Transverse colon (tissue), 3 donors: ENCODE measurements around the gene SLA2.

Experiments used
- CTCF ChIP-seq, 5 experiments: fragments of 200-600 bp in 3 of 5; fragments of 450-650 bp in 2 of 5; sonication (generic) in 3 of 5; IDR thresholded peaks; 1 replicate in 2 of 5; 2 replicates in 3 of 5; pipeline ENCODE4 v1.5.1; 2016 to 2017; ENCODE audit warnings: antibody characterized with exemption in 5 of 5, inconsistent platforms in 3 of 5, mild to moderate bottlenecking in 2 of 5, moderate library complexity in 1 of 5
- EP300 ChIP-seq: sonication (generic); formaldehyde crosslinking; IDR thresholded peaks from one replicate; pipeline ENCODE4 v1.6.1; 2017; ENCODE audit warnings: antibody characterized with exemption, low read depth
- POLR2A ChIP-seq: fragments of 450-650 bp; IDR thresholded peaks from one replicate; pipeline ENCODE4 v1.6.1; 2016; ENCODE audit warnings: antibody characterized with exemption, mild to moderate bottlenecking, moderate library complexity

- TF ChIP-seq CTCF (IDR thresholded peaks at IDR 0.05): no peak
- no peak for TF ChIP-seq POLR2A
- TF ChIP-seq EP300: no peak
Observed at GRCh38 chr20:36628076-36628475, 17.9 kb downstream of the SLA2 start.
